Measurements from ENCODE around the gene NPHP4. TPM values are rescaled to one million over a fixed set of nuclear protein-coding genes. Genes with fewer than 3 reads are reported as not detected.

Gene NPHP4
- total and polyA plus RNA-seq, 2 donors, result 2.5 to 4.2 TPM

GRCh38 chr1:5951846-5952410, 40.3 kb downstream of the NPHP4 start:
- Histone ChIP-seq H3K9me3 (ENCODE audit: control insufficient read depth in 2 of 2, insufficient read depth in 1 of 2, low read length in 1 of 2) (no peaks in the 10 kb centered on the region), H3K4me3 (ENCODE audit: low read length in 2 of 2) (no peak overlapping the region), H3K27me3 (ENCODE audit: control insufficient read depth in 2 of 2, insufficient read depth in 1 of 2, low read length in 1 of 2) (no peaks in the 10 kb centered on the region), H3K4me1 (ENCODE audit: control insufficient read depth in 2 of 2, insufficient read depth in 2 of 2, low read length in 2 of 2) (no peaks in the 10 kb centered on the region), H3K36me3 (ENCODE audit: control insufficient read depth in 2 of 2, insufficient read depth in 2 of 2, low read length in 1 of 2) (peaks cover 5 to 18% of the 10 kb centered on the region in 2 donors), H3K27ac (ENCODE audit: low read depth in 1 of 2, low read length in 1 of 2) (no peak overlapping the region)
- no peak for DNase-seq (ENCODE audit: low read depth in 6 of 9, low spot score in 9 of 9)
- 98% methylated on average over 19 of the region's 19 CpGs for WGBS

GRCh38 chr1:5950994-5951785, 41.0 kb downstream of the NPHP4 start:
- no peak overlapping the region for H3K27ac ChIP-seq (ENCODE audit: low read depth in 1 of 2, low read length in 1 of 2)
- DNase-seq (ENCODE audit: low read depth in 6 of 9, low spot score in 9 of 9), result no peak
- no peaks in the 10 kb centered on the region for H3K4me1 ChIP-seq (ENCODE audit: control insufficient read depth in 2 of 2, insufficient read depth in 2 of 2, low read length in 2 of 2)
- H3K27me3 ChIP-seq (ENCODE audit: control insufficient read depth in 2 of 2, insufficient read depth in 1 of 2, low read length in 1 of 2), result no peaks in the 10 kb centered on the region
- H3K4me3 ChIP-seq (ENCODE audit: low read length in 2 of 2), result no peak overlapping the region
- peaks cover 5 to 22% of the 10 kb centered on the region in 2 donors for H3K36me3 ChIP-seq (ENCODE audit: control insufficient read depth in 2 of 2, insufficient read depth in 2 of 2, low read length in 1 of 2)
- H3K9me3 ChIP-seq (ENCODE audit: control insufficient read depth in 2 of 2, insufficient read depth in 1 of 2, low read length in 1 of 2), result no peaks in the 10 kb centered on the region
- 93% methylated on average over 24 of the region's 24 CpGs for WGBS

- H3K4me3 ChIP-seq (ENCODE audit: low read length in 2 of 2), result no peak overlapping the region
- no peak overlapping the region for H3K27ac ChIP-seq (ENCODE audit: low read depth in 1 of 2, low read length in 1 of 2)
- 97% methylated on average over 7 of the region's 7 CpGs for WGBS
- DNase-seq (ENCODE audit: low read depth in 6 of 9, low spot score in 9 of 9), result no peak
- peaks cover 7 to 20% of the 10 kb centered on the region in 2 donors for H3K36me3 ChIP-seq (ENCODE audit: control insufficient read depth in 2 of 2, insufficient read depth in 2 of 2, low read length in 1 of 2)
- H3K4me1 ChIP-seq (ENCODE audit: control insufficient read depth in 2 of 2, insufficient read depth in 2 of 2, low read length in 2 of 2), result no peaks in the 10 kb centered on the region
- H3K27me3 ChIP-seq (ENCODE audit: control insufficient read depth in 2 of 2, insufficient read depth in 1 of 2, low read length in 1 of 2), result no peaks in the 10 kb centered on the region
- H3K9me3 ChIP-seq (ENCODE audit: control insufficient read depth in 2 of 2, insufficient read depth in 1 of 2, low read length in 1 of 2), result no peaks in the 10 kb centered on the region
These were observed 41.9 kb downstream of the NPHP4 start for GRCh38 chr1:5950201-5950895.

GRCh38 chr1:5949761-5950100, 42.5 kb downstream of the NPHP4 start:
- DNase-seq (ENCODE audit: low read depth in 6 of 9, low spot score in 9 of 9), result no peak
- peaks cover 4 to 17% of the 10 kb centered on the region in 2 donors for H3K36me3 ChIP-seq (ENCODE audit: control insufficient read depth in 2 of 2, insufficient read depth in 2 of 2, low read length in 1 of 2)
- WGBS, result over 99% methylated on average over 4 of the region's 4 CpGs

GRCh38 chr1:5949085-5949760, 43.0 kb downstream of the NPHP4 start:
- Histone ChIP-seq H3K9me3 (ENCODE audit: control insufficient read depth in 2 of 2, insufficient read depth in 1 of 2, low read length in 1 of 2) (no peaks in the 10 kb centered on the region), H3K36me3 (ENCODE audit: control insufficient read depth in 2 of 2, insufficient read depth in 2 of 2, low read length in 1 of 2) (peaks cover 4 to 17% of the 10 kb centered on the region in 2 donors), H3K4me3 (ENCODE audit: low read length in 2 of 2) (no peak overlapping the region), H3K27me3 (ENCODE audit: control insufficient read depth in 2 of 2, insufficient read depth in 1 of 2, low read length in 1 of 2) (no peaks in the 10 kb centered on the region), H3K4me1 (ENCODE audit: control insufficient read depth in 2 of 2, insufficient read depth in 2 of 2, low read length in 2 of 2) (no peaks in the 10 kb centered on the region), H3K27ac (ENCODE audit: low read depth in 1 of 2, low read length in 1 of 2) (no peak overlapping the region)
- DNase-seq (ENCODE audit: low read depth in 6 of 9, low spot score in 9 of 9), result no peak
- 95% methylated on average over 13 of the region's 13 CpGs for WGBS

More at GRCh38 chr1:5949761-5950100, 42.5 kb downstream of the NPHP4 start:
- no peak overlapping the region for H3K27ac ChIP-seq (ENCODE audit: low read depth in 1 of 2, low read length in 1 of 2)
- H3K4me1 ChIP-seq (ENCODE audit: control insufficient read depth in 2 of 2, insufficient read depth in 2 of 2, low read length in 2 of 2), result no peaks in the 10 kb centered on the region
- H3K4me3 ChIP-seq (ENCODE audit: low read length in 2 of 2), result no peak overlapping the region
- H3K9me3 ChIP-seq (ENCODE audit: control insufficient read depth in 2 of 2, insufficient read depth in 1 of 2, low read length in 1 of 2), result no peaks in the 10 kb centered on the region
- H3K27me3 ChIP-seq (ENCODE audit: control insufficient read depth in 2 of 2, insufficient read depth in 1 of 2, low read length in 1 of 2), result no peaks in the 10 kb centered on the region

- no peaks in the 10 kb centered on the region for H3K9me3 ChIP-seq (ENCODE audit: control insufficient read depth in 2 of 2, insufficient read depth in 1 of 2, low read length in 1 of 2)
- no peak overlapping the region for H3K27ac ChIP-seq (ENCODE audit: low read depth in 1 of 2, low read length in 1 of 2)
- no peak for DNase-seq (ENCODE audit: low read depth in 6 of 9, low spot score in 9 of 9)
- H3K27me3 ChIP-seq (ENCODE audit: control insufficient read depth in 2 of 2, insufficient read depth in 1 of 2, low read length in 1 of 2), result no peaks in the 10 kb centered on the region
- no peaks in the 10 kb centered on the region for H3K4me1 ChIP-seq (ENCODE audit: control insufficient read depth in 2 of 2, insufficient read depth in 2 of 2, low read length in 2 of 2)
- WGBS, result 98% methylated on average over 4 of the region's 4 CpGs
- H3K4me3 ChIP-seq (ENCODE audit: low read length in 2 of 2), result no peak overlapping the region
- H3K36me3 ChIP-seq (ENCODE audit: control insufficient read depth in 2 of 2, insufficient read depth in 2 of 2, low read length in 1 of 2), result peaks cover 4 to 17% of the 10 kb centered on the region in 2 donors
These were observed 43.6 kb downstream of the NPHP4 start for GRCh38 chr1:5948681-5949005.

- no peak for DNase-seq (ENCODE audit: low read depth in 6 of 9, low spot score in 9 of 9)
These were observed 44.1 kb downstream of the NPHP4 start for GRCh38 chr1:5947978-5948680.

GRCh38 chr1:5947071-5947821, 45.0 kb downstream of the NPHP4 start:
- Histone ChIP-seq H3K4me3 (ENCODE audit: low read length in 2 of 2) (no peak overlapping the region), H3K4me1 (ENCODE audit: control insufficient read depth in 2 of 2, insufficient read depth in 2 of 2, low read length in 2 of 2) (no peaks in the 10 kb centered on the region), H3K36me3 (ENCODE audit: control insufficient read depth in 2 of 2, insufficient read depth in 2 of 2, low read length in 1 of 2) (peaks cover 4 to 17% of the 10 kb centered on the region in 2 donors), H3K27me3 (ENCODE audit: control insufficient read depth in 2 of 2, insufficient read depth in 1 of 2, low read length in 1 of 2) (no peaks in the 10 kb centered on the region), H3K9me3 (ENCODE audit: control insufficient read depth in 2 of 2, insufficient read depth in 1 of 2, low read length in 1 of 2) (no peaks in the 10 kb centered on the region), H3K27ac (ENCODE audit: low read depth in 1 of 2, low read length in 1 of 2) (no peak overlapping the region)
- no peak for DNase-seq (ENCODE audit: low read depth in 6 of 9, low spot score in 9 of 9)
- 96% methylated on average over 22 of the region's 22 CpGs for WGBS

More at GRCh38 chr1:5947978-5948680, 44.1 kb downstream of the NPHP4 start:
- H3K27ac ChIP-seq (ENCODE audit: low read depth in 1 of 2, low read length in 1 of 2), result no peak overlapping the region
- no peak overlapping the region for H3K4me3 ChIP-seq (ENCODE audit: low read length in 2 of 2)
- H3K4me1 ChIP-seq (ENCODE audit: control insufficient read depth in 2 of 2, insufficient read depth in 2 of 2, low read length in 2 of 2), result no peaks in the 10 kb centered on the region
- H3K36me3 ChIP-seq (ENCODE audit: control insufficient read depth in 2 of 2, insufficient read depth in 2 of 2, low read length in 1 of 2), result peaks cover 4 to 17% of the 10 kb centered on the region in 2 donors
- no peaks in the 10 kb centered on the region for H3K9me3 ChIP-seq (ENCODE audit: control insufficient read depth in 2 of 2, insufficient read depth in 1 of 2, low read length in 1 of 2)
- WGBS, result 98% methylated on average over 20 of the region's 20 CpGs
- H3K27me3 ChIP-seq (ENCODE audit: control insufficient read depth in 2 of 2, insufficient read depth in 1 of 2, low read length in 1 of 2), result no peaks in the 10 kb centered on the region

Measured in thymus (tissue), 11 donors.